ENCODE results near the gene SPAG16. TPM values are rescaled to one million over a fixed set of nuclear protein-coding genes. Genes with fewer than 3 reads are reported as not detected.

SPAG16 gene
- total RNA-seq, 1 experiment from 2014 or later, result 17.3 TPM

DNA sequence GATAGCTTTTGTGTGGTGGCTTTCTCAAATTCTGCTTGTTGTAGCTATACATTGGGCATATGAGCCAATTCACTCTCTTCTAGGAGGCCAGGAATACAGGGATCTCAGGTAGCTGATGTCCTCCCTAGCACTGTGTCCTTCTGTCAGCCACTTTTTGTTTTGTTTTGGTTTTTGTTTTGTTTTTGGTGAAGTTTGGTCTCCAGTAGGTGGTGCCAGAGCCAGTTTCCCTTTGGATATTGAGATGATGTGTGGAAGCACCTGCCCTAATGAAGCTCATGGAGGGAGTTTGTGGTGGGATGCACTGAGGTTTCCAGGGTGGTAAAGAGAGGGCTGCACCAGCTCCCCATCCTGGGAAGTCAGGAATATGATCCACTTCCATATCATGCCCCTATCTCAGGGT is 1026.1 kb downstream of the SPAG16 start:
- H3K27me3 ChIP-seq (ENCODE audit: insufficient read depth, low read length), result no peaks in the 10 kb centered on the region
- no peak overlapping the region for H2BK15ac ChIP-seq (ENCODE audit: low read depth, low read length)
- H3K14ac ChIP-seq (ENCODE audit: insufficient read depth, low read length), result no peak overlapping the region
- H4K5ac ChIP-seq (ENCODE audit: insufficient read length, low read depth, low read length), result no peak overlapping the region
- no peak overlapping the region for H2BK120ac ChIP-seq (ENCODE audit: low read depth, low read length, poor library complexity, severe bottlenecking)
- H3K27me3 Mint-ChIP-seq (ENCODE audit: low read depth), result no peaks in the 10 kb centered on the region
- H4K91ac ChIP-seq (ENCODE audit: insufficient read length, low read depth, low read length), result no peak overlapping the region
- H3K9me3 Mint-ChIP-seq, result peaks cover 5 to 8% of the 10 kb centered on the region in 2 experiments; a peak in 3 of 5 replicates
- H3K27ac ChIP-seq (ENCODE audit: insufficient read length, low read depth, low read length), result no peak overlapping the region
- no peak overlapping the region for H3T11ph ChIP-seq (ENCODE audit: low read length)
- H2AK5ac ChIP-seq (ENCODE audit: insufficient read length, low read length), result no peak overlapping the region
- no peak overlapping the region for H3K27ac Mint-ChIP-seq
- H3K9ac ChIP-seq (ENCODE audit: extremely low read depth, insufficient read length, low read length), result no peak overlapping the region
- DNase-seq, result peak; percentile 26
- H3K56ac ChIP-seq (ENCODE audit: insufficient read length, low read depth, low read length), result no peak overlapping the region
- H3K4me3 Mint-ChIP-seq, result no peak overlapping the region
- no peaks in the 10 kb centered on the region for H3K9me3 ChIP-seq (ENCODE audit: control insufficient read depth, low read depth, low read length)
- no peaks in the 10 kb centered on the region for H4K20me1 ChIP-seq (ENCODE audit: control insufficient read depth, insufficient read depth, insufficient read length)
- no peak overlapping the region for H4K8ac ChIP-seq (replicated peaks; ENCODE audit: insufficient read length, low read depth, low read length)
- no peaks in the 10 kb centered on the region for H3K23me2 ChIP-seq (ENCODE audit: insufficient read length, low read depth, low read length, poor library complexity, severe bottlenecking)
- no peaks in the 10 kb centered on the region for H3K4me1 ChIP-seq (ENCODE audit: insufficient read depth, low read length)
- 0 out of 7 replicates have a peak, but pooled peaks cover 0 to 3% (median 0%) of the 10 kb centered on the region in 3 experiments for H3K36me3 Mint-ChIP-seq (ENCODE audit: insufficient read depth in 1 of 3, low read depth in 3 of 3)
- no peak overlapping the region for H3K4me2 ChIP-seq (ENCODE audit: insufficient read depth, insufficient read length, low read length)
- no peak overlapping the region for H2BK5ac ChIP-seq (ENCODE audit: insufficient read length, low read length)
- no peak overlapping the region for H3K23ac ChIP-seq (ENCODE audit: insufficient read length, low read depth, low read length)
- H2BK12ac ChIP-seq (ENCODE audit: insufficient read length, low read depth, low read length), result no peak overlapping the region
- no peak overlapping the region for H3K4ac ChIP-seq (ENCODE audit: low read depth, low read length)
- H3K18ac ChIP-seq (ENCODE audit: insufficient read length, low read depth, low read length), result no peak overlapping the region
- TF ChIP-seq, protein P1, sequence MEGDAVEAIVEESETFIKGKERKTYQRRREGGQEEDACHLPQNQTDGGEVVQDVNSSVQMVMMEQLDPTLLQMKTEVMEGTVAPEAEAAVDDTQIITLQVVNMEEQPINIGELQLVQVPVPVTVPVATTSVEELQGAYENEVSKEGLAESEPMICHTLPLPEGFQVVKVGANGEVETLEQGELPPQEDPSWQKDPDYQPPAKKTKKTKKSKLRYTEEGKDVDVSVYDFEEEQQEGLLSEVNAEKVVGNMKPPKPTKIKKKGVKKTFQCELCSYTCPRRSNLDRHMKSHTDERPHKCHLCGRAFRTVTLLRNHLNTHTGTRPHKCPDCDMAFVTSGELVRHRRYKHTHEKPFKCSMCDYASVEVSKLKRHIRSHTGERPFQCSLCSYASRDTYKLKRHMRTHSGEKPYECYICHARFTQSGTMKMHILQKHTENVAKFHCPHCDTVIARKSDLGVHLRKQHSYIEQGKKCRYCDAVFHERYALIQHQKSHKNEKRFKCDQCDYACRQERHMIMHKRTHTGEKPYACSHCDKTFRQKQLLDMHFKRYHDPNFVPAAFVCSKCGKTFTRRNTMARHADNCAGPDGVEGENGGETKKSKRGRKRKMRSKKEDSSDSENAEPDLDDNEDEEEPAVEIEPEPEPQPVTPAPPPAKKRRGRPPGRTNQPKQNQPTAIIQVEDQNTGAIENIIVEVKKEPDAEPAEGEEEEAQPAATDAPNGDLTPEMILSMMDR (conservative IDR thresholded peaks at IDR 0.05), result peak; percentile 39; the same call in 2 of the 3 replicates
- no peaks in the 10 kb centered on the region for H3K79me2 ChIP-seq (ENCODE audit: insufficient read depth, low read length)
- H3K79me1 ChIP-seq (ENCODE audit: insufficient read depth, low read depth, low read length, poor library complexity, severe bottlenecking), result no peaks in the 10 kb centered on the region
- H2AFZ ChIP-seq (ENCODE audit: low read length), result no peak overlapping the region
- H2BK20ac ChIP-seq (ENCODE audit: low read depth, low read length, poor library complexity, severe bottlenecking), result no peak overlapping the region
- H3K4me1 Mint-ChIP-seq, result no peaks in the 10 kb centered on the region; a peak in 1 of 4 replicates

Data from H9 (cell line).